ENCODE results near the gene B4GALT1.

- TF ChIP-seq, protein P1, sequence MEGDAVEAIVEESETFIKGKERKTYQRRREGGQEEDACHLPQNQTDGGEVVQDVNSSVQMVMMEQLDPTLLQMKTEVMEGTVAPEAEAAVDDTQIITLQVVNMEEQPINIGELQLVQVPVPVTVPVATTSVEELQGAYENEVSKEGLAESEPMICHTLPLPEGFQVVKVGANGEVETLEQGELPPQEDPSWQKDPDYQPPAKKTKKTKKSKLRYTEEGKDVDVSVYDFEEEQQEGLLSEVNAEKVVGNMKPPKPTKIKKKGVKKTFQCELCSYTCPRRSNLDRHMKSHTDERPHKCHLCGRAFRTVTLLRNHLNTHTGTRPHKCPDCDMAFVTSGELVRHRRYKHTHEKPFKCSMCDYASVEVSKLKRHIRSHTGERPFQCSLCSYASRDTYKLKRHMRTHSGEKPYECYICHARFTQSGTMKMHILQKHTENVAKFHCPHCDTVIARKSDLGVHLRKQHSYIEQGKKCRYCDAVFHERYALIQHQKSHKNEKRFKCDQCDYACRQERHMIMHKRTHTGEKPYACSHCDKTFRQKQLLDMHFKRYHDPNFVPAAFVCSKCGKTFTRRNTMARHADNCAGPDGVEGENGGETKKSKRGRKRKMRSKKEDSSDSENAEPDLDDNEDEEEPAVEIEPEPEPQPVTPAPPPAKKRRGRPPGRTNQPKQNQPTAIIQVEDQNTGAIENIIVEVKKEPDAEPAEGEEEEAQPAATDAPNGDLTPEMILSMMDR (IDR thresholded peaks at IDR 0.05 in 8 of 11, conservative IDR thresholded peaks at IDR 0.05 in 3 of 11) = no peak
- TF ChIP-seq POLR2AphosphoS5 (IDR thresholded peaks at IDR 0.05) (no peak), POLR2A (IDR thresholded peaks at IDR 0.05) (no peak)
Measured at GRCh38 chr9:33193818-33194217, 26.7 kb upstream of the B4GALT1 start.

All from spleen (tissue), 7 donors.